ENCODE data around the gene ARHGEF1.

The ARHGEF1 gene

GRCh38 chr19:41882568-41883462, at the start of gene ARHGEF1:
ARHGEF1 (plus strand) TSS chr19:41883184; CDS start chr19:41888083, 4,899 bp downstream.
- TF ChIP-seq CTCF (IDR thresholded peaks at IDR 0.05; ENCODE audit: unreplicated experiment in 3 of 3): no peak
- H3K36me3 Mint-ChIP-seq (ENCODE audit: low read depth): no peaks in the 10 kb centered on the region
- peak within 1 kb of the TSS; percentile 72 to 98 (median 90) for H3K27ac Mint-ChIP-seq
- H3K4me3 Mint-ChIP-seq: peak within 1 kb of the TSS; percentile 97 to 100 (median 99)
- H3K9me3 Mint-ChIP-seq: no peaks in the 10 kb centered on the region
- H3K27me3 Mint-ChIP-seq (ENCODE audit: low read depth): peaks cover 12% of the 10 kb centered on the region
- H3K4me1 Mint-ChIP-seq: peaks cover 11% of the 10 kb centered on the region

- no peaks in the 10 kb centered on the region for H3K4me1 Mint-ChIP-seq
- no peak overlapping the region for H3K4me3 Mint-ChIP-seq
- no peak overlapping the region for H3K27ac Mint-ChIP-seq
- no peaks in the 10 kb centered on the region for H3K9me3 Mint-ChIP-seq
- H3K36me3 Mint-ChIP-seq (ENCODE audit: low read depth): no peaks in the 10 kb centered on the region
- peaks cover 48% of the 10 kb centered on the region for H3K27me3 Mint-ChIP-seq (ENCODE audit: low read depth)
- TF ChIP-seq CTCF (IDR thresholded peaks at IDR 0.05; ENCODE audit: unreplicated experiment in 3 of 3): no peak
These were observed 44.8 kb upstream of the ARHGEF1 start for GRCh38 chr19:41837981-41838708.

- TF ChIP-seq CTCF (IDR thresholded peaks at IDR 0.05; ENCODE audit: unreplicated experiment in 3 of 3): no peak
- no peak overlapping the region for H3K4me3 Mint-ChIP-seq
- no peaks in the 10 kb centered on the region for H3K36me3 Mint-ChIP-seq (ENCODE audit: low read depth)
- H3K4me1 Mint-ChIP-seq: no peaks in the 10 kb centered on the region
- H3K27me3 Mint-ChIP-seq (ENCODE audit: low read depth): peaks cover 59% of the 10 kb centered on the region
- no peak overlapping the region for H3K27ac Mint-ChIP-seq
- H3K9me3 Mint-ChIP-seq: peaks cover 4% of the 10 kb centered on the region
These were observed 43.8 kb upstream of the ARHGEF1 start for GRCh38 chr19:41839211-41839610.

GRCh38 chr19:41843371-41843770, 39.6 kb upstream of the ARHGEF1 start:
- no peaks in the 10 kb centered on the region for H3K4me1 Mint-ChIP-seq
- H3K36me3 Mint-ChIP-seq (ENCODE audit: low read depth): no peaks in the 10 kb centered on the region
- no peak overlapping the region for H3K4me3 Mint-ChIP-seq
- peaks cover 38% of the 10 kb centered on the region for H3K27me3 Mint-ChIP-seq (ENCODE audit: low read depth)
- no peak for TF ChIP-seq CTCF (IDR thresholded peaks at IDR 0.05; ENCODE audit: unreplicated experiment in 3 of 3)
- H3K27ac Mint-ChIP-seq: no peak overlapping the region
- peaks cover 5% of the 10 kb centered on the region for H3K9me3 Mint-ChIP-seq

- H3K27ac Mint-ChIP-seq: no peak within 1 kb of the TSS
- TF ChIP-seq CTCF (IDR thresholded peaks at IDR 0.05; ENCODE audit: unreplicated experiment in 3 of 3): no peak
These were observed 38.4 kb upstream of the ARHGEF1 start, which contains the start of gene LYPD4 for GRCh38 chr19:41844601-41845000. LYPD4 (minus strand) TSS chr19:41844683; CDS start chr19:41839285, 5,398 bp downstream.

GRCh38 chr19:41845001-41845050, 38.2 kb upstream of the ARHGEF1 start, which contains the start of gene DMRTC2:
DMRTC2 (plus strand) TSS chr19:41845042; CDS start chr19:41847429, 2,387 bp downstream.
- no peak for TF ChIP-seq CTCF (IDR thresholded peaks at IDR 0.05; ENCODE audit: unreplicated experiment in 3 of 3)
- Mint-ChIP-seq H3K4me1 (no peaks in the 10 kb centered on the region), H3K27me3 (ENCODE audit: low read depth) (peaks cover 40% of the 10 kb centered on the region), H3K9me3 (peaks cover 5% of the 10 kb centered on the region), H3K27ac (no peak within 1 kb of the TSS), H3K4me3 (no peak within 1 kb of the TSS), H3K36me3 (ENCODE audit: low read depth) (no peaks in the 10 kb centered on the region)

More at GRCh38 chr19:41844601-41845000, 38.4 kb upstream of the ARHGEF1 start, which contains the start of gene LYPD4:
- peaks cover 5% of the 10 kb centered on the region for H3K9me3 Mint-ChIP-seq
- no peak within 1 kb of the TSS for H3K4me3 Mint-ChIP-seq
- H3K27me3 Mint-ChIP-seq (ENCODE audit: low read depth): peaks cover 38% of the 10 kb centered on the region
- H3K36me3 Mint-ChIP-seq (ENCODE audit: low read depth): no peaks in the 10 kb centered on the region
- H3K4me1 Mint-ChIP-seq: no peaks in the 10 kb centered on the region

All from nephron (organoid).